GM23338 (cell line): ENCODE data around the gene RAP1GAP2. TPM values are rescaled to one million over a fixed set of nuclear protein-coding genes. Genes with fewer than 3 reads are reported as not detected.
A peak's percentile ranks its signal among the peaks of the same experiment; 100 is the strongest.

Experiments used
- ATAC-seq: fragments of 200-7000 bp; cut with Tn5 transposase; 3 replicates; pipeline ENCODE4 v1.9.1; 2020
- DNase-seq: peaks from one replicate; pipeline ENCODE4 v3.0.0-alpha.2; 2015; ENCODE audit warnings: low spot score
- H2AFZ ChIP-seq: fragments of 200-600 bp; sonication (generic); 2 replicates; pipeline ENCODE4 v1.8.0; 2016; ENCODE audit warnings: antibody characterized with exemption, mild to moderate bottlenecking, moderate library complexity
- H3F3A ChIP-seq: fragments of 200-600 bp; sonication (generic); replicated peaks from 2 replicates; pipeline ENCODE4 v1.8.0; 2017; ENCODE audit warnings: antibody characterized with exemption, mixed run types, low read depth
- H3K27ac ChIP-seq: fragments of 200-600 bp; sonication (generic); 2 replicates; pipeline ENCODE4 v1.6.1; 2016; ENCODE audit warnings: low read depth
- H3K27me3 ChIP-seq: fragments of 200-600 bp; sonication (generic); 2 replicates; pipeline ENCODE4 v1.8.0; 2016; ENCODE audit warnings: mild to moderate bottlenecking, mixed run types, moderate library complexity; ENCODE audit not compliant: insufficient read depth
- H3K36me3 ChIP-seq: fragments of 200-600 bp; sonication (generic); 2 replicates; pipeline ENCODE4 v1.8.0; 2016; ENCODE audit warnings: mild to moderate bottlenecking; ENCODE audit not compliant: insufficient read depth
- H3K4me1 ChIP-seq: fragments of 200-600 bp; sonication (generic); 2 replicates; pipeline ENCODE4 v1.8.0; 2016; ENCODE audit warnings: mild to moderate bottlenecking, moderate library complexity; ENCODE audit not compliant: insufficient read depth
- H3K4me2 ChIP-seq: fragments of 200-600 bp; sonication (generic); 2 replicates; pipeline ENCODE4 v1.7.1; 2017; ENCODE audit warnings: mixed run types
- H3K4me3 ChIP-seq: fragments of 200-600 bp; sonication (generic); 2 replicates; pipeline ENCODE4 v1.6.1; 2016; ENCODE audit warnings: mixed run types
- H3K79me2 ChIP-seq: fragments of 200-600 bp; sonication (generic); replicated peaks from 2 replicates; pipeline ENCODE4 v1.8.0; 2017; ENCODE audit warnings: mild to moderate bottlenecking; ENCODE audit not compliant: insufficient read depth
- H3K9me2 ChIP-seq: fragments of 200-600 bp; sonication (generic); 2 replicates; pipeline ENCODE4 v1.8.0; 2017; ENCODE audit not compliant: insufficient read depth
- H4K20me1 ChIP-seq: fragments of 200-600 bp; sonication (generic); replicated peaks from 2 replicates; pipeline ENCODE4 v1.8.0; 2017; ENCODE audit warnings: mild to moderate bottlenecking; ENCODE audit not compliant: insufficient read depth
- H3K27ac Mint-ChIP-seq: 2 replicates; pipeline ENCODE4 v1.8.0; 2020; ENCODE audit warnings: inconsistent platforms, mild to moderate bottlenecking, moderate library complexity, mixed read lengths
- H3K27me3 Mint-ChIP-seq: 3 replicates; pipeline ENCODE4 v1.8.0; 2022; ENCODE audit warnings: low read depth, mild to moderate bottlenecking, moderate library complexity, mixed read lengths, inconsistent platforms; ENCODE audit not compliant: insufficient read depth, poor library complexity
- H3K36me3 Mint-ChIP-seq: 3 replicates; pipeline ENCODE4 v1.8.0; 2021; ENCODE audit warnings: low read depth, mild to moderate bottlenecking, inconsistent platforms, moderate library complexity, mixed read lengths
- H3K4me1 Mint-ChIP-seq: 3 replicates; pipeline ENCODE4 v1.8.0; 2020; ENCODE audit warnings: mild to moderate bottlenecking, inconsistent platforms, mixed read lengths
- H3K4me3 Mint-ChIP-seq: 3 replicates; pipeline ENCODE4 v1.8.0; 2021; ENCODE audit warnings: moderate library complexity, mild to moderate bottlenecking, inconsistent platforms, mixed read lengths
- H3K9me3 Mint-ChIP-seq: 3 replicates; pipeline ENCODE4 v1.8.0; 2020; ENCODE audit warnings: moderate library complexity, mild to moderate bottlenecking, inconsistent platforms, mixed read lengths
- CREB1 ChIP-seq: fragments of 250-450 bp; sonication (Bioruptor Pico); IDR thresholded peaks from 2 replicates; pipeline ENCODE4 v1.5.0; 2020; ENCODE audit warnings: low read depth, mild to moderate bottlenecking, moderate library complexity
- EZH2phosphoT487 ChIP-seq: fragments of 200-600 bp; sonication (generic); IDR thresholded peaks from one replicate; pipeline ENCODE4 v1.8.1; 2018; ENCODE audit warnings: antibody characterized with exemption; ENCODE audit not compliant: unreplicated experiment
- JUNB ChIP-seq: IDR thresholded peaks from one replicate; pipeline ENCODE4 v1.6.1; 2016; ENCODE audit warnings: antibody characterized with exemption; ENCODE audit not compliant: unreplicated experiment
- NANOG ChIP-seq: IDR thresholded peaks from 2 replicates; pipeline ENCODE4 v1.6.1; 2016; ENCODE audit warnings: antibody characterized with exemption, borderline replicate concordance
- POLR2AphosphoS5 ChIP-seq: IDR thresholded peaks from 2 replicates; pipeline ENCODE4 v1.6.1; 2016; ENCODE audit warnings: antibody characterized with exemption, low read depth
- STAT1 ChIP-seq: IDR thresholded peaks from one replicate; pipeline ENCODE4 v1.6.1; 2016; ENCODE audit warnings: antibody characterized with exemption; ENCODE audit not compliant: unreplicated experiment
- ZNF114 ChIP-seq: fragments of 250-450 bp; sonication (Bioruptor Pico); IDR thresholded peaks from 2 replicates; pipeline ENCODE4 v1.5.0; 2020; ENCODE audit warnings: mild to moderate bottlenecking, moderate library complexity
- polyA plus RNA-seq: library from polyadenylated mRNA; unstranded; fragments of >200 nt; fragmentation: Nextera tagmentation; extraction: Ambion mirVana; gene quantifications from 2 replicates; pipeline ENCODE4 v1.2.1, GENCODE V29; 2016
- total RNA-seq: library from RNA; depleted of rRNA; stranded (reverse); fragments of >200 nt; shearing (Covaris generic); gene quantifications from 2 replicates; pipeline ENCODE4 v1.2.3, GENCODE V29; 2014
- TF ChIP-seq, protein P1 (sequence below): fragments of 250-450 bp; sonication (Bioruptor Pico); IDR thresholded peaks from 2 replicates; pipeline ENCODE4 v1.5.0; 2020; ENCODE audit warnings: mild to moderate bottlenecking, moderate library complexity
- TF ChIP-seq, protein P2 (sequence below): IDR thresholded peaks from 2 replicates; pipeline ENCODE4 v1.6.1; 2016; ENCODE audit warnings: antibody characterized with exemption

Gene RAP1GAP2
- total and polyA plus RNA-seq, 2 experiments from 2014 or later = 17.8 to 46.1 TPM

DNA sequence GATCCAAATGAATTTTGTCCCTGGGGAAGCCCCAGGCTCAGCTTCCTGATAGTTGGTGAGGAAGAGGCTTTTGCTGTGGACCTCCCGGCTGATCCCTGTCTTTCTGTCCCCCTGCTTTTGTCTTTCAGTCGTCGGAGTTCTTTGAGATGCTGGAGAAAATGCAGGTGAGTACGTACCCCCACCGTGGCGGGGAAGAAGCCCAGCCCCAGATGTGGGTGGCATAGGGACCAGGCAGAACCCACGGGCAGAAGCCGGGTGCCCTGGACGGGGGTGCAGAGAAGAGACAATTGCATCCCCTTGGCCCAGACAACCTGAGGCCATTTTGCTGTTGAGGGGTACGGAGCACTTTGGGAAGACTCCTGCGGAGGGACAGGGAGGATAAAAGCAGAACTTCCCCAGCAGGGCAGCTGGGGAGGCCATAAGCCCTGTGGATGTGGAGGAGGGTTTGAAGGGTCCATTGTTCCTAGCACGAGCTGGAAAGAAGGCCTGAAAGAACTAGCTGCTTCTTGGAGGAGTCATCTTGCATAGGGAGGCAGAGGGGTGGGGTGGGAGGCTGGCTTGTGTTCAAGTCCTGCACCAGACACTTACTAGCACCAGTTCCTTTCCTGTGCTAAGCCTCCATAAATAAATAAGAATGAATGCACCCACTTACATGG, 161.5 kb downstream of the RAP1GAP2 start (continued):
- TF ChIP-seq, protein P1, sequence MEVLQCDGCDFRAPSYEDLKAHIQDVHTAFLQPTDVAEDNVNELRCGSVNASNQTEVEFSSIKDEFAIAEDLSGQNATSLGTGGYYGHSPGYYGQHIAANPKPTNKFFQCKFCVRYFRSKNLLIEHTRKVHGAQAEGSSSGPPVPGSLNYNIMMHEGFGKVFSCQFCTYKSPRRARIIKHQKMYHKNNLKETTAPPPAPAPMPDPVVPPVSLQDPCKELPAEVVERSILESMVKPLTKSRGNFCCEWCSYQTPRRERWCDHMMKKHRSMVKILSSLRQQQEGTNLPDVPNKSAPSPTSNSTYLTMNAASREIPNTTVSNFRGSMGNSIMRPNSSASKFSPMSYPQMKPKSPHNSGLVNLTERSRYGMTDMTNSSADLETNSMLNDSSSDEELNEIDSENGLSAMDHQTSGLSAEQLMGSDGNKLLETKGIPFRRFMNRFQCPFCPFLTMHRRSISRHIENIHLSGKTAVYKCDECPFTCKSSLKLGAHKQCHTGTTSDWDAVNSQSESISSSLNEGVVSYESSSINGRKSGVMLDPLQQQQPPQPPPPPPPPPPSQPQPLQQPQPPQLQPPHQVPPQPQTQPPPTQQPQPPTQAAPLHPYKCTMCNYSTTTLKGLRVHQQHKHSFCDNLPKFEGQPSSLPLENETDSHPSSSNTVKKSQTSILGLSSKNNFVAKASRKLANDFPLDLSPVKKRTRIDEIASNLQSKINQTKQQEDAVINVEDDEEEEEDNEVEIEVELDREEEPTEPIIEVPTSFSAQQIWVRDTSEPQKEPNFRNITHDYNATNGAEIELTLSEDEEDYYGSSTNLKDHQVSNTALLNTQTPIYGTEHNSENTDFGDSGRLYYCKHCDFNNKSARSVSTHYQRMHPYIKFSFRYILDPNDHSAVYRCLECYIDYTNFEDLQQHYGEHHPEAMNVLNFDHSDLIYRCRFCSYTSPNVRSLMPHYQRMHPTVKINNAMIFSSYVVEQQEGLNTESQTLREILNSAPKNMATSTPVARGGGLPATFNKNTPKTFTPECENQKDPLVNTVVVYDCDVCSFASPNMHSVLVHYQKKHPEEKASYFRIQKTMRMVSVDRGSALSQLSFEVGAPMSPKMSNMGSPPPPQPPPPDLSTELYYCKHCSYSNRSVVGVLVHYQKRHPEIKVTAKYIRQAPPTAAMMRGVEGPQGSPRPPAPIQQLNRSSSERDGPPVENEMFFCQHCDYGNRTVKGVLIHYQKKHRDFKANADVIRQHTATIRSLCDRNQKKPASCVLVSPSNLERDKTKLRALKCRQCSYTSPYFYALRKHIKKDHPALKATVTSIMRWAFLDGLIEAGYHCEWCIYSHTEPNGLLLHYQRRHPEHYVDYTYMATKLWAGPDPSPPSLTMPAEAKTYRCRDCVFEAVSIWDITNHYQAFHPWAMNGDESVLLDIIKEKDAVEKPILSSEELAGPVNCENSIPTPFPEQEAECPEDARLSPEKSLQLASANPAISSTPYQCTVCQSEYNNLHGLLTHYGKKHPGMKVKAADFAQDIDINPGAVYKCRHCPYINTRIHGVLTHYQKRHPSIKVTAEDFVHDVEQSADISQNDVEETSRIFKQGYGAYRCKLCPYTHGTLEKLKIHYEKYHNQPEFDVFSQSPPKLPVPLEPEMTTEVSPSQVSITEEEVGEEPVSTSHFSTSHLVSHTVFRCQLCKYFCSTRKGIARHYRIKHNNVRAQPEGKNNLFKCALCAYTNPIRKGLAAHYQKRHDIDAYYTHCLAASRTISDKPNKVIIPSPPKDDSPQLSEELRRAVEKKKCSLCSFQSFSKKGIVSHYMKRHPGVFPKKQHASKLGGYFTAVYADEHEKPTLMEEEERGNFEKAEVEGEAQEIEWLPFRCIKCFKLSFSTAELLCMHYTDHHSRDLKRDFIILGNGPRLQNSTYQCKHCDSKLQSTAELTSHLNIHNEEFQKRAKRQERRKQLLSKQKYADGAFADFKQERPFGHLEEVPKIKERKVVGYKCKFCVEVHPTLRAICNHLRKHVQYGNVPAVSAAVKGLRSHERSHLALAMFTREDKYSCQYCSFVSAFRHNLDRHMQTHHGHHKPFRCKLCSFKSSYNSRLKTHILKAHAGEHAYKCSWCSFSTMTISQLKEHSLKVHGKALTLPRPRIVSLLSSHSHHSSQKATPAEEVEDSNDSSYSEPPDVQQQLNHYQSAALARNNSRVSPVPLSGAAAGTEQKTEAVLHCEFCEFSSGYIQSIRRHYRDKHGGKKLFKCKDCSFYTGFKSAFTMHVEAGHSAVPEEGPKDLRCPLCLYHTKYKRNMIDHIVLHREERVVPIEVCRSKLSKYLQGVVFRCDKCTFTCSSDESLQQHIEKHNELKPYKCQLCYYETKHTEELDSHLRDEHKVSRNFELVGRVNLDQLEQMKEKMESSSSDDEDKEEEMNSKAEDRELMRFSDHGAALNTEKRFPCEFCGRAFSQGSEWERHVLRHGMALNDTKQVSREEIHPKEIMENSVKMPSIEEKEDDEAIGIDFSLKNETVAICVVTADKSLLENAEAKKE (CRISPR knock-in tag) = no peak
- TF ChIP-seq, protein P2, sequence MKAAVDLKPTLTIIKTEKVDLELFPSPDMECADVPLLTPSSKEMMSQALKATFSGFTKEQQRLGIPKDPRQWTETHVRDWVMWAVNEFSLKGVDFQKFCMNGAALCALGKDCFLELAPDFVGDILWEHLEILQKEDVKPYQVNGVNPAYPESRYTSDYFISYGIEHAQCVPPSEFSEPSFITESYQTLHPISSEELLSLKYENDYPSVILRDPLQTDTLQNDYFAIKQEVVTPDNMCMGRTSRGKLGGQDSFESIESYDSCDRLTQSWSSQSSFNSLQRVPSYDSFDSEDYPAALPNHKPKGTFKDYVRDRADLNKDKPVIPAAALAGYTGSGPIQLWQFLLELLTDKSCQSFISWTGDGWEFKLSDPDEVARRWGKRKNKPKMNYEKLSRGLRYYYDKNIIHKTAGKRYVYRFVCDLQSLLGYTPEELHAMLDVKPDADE = no peak
- TF ChIP-seq NANOG (no peak), ZNF114 (no peak), CREB1 (CRISPR knock-in tag) (no peak), JUNB (no peak), EZH2phosphoT487 (no peak), POLR2AphosphoS5 (no peak)

DNA sequence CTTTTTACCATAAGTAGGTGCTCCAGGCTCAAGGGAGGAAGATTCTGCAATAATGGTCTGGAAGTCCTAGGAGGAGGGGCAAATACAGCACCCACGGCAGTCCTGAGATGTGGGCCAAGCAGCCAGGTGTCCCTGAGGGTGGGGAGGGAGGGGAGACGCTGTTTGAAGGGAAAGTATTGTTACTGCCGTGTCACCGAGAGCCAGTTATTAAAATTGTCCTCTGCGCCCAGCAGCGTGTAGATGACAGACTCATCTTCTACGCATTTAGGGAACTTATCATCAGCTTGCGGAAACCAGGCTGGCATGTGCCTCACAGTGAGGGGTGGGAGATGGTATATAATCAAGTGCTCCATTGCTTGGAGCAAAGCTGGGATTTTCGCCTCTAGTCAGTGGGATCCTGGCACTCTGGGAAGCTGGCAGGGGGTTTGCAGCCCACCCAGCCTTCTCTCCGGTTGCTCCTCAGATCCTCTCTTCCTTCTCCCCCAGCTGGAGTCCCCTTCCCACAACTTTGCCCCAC, 162.5 kb downstream of the RAP1GAP2 start:
- peak overlapping the region; percentile 85 for H3K27ac Mint-ChIP-seq
- peaks cover 40% of the 10 kb centered on the region for H3K4me1 Mint-ChIP-seq
- H4K20me1 ChIP-seq = no peaks in the 10 kb centered on the region; the same call in none of the 2 replicates
- H3K27me3 ChIP-seq = no peaks in the 10 kb centered on the region
- H2AFZ ChIP-seq = no peak overlapping the region
- no peaks in the 10 kb centered on the region for H3K36me3 ChIP-seq
- H3K27me3 Mint-ChIP-seq = peaks cover 6% of the 10 kb centered on the region
- no peaks in the 10 kb centered on the region for H3K9me2 ChIP-seq
- peaks cover 14% of the 10 kb centered on the region; the same call in 1 of the 2 replicates for H3K4me1 ChIP-seq
- no peak for DNase-seq
- 0 out of 2 replicates have a peak overlapping the region, but pooled peaks have one; percentile 74 for H3K27ac ChIP-seq
- H3K79me2 ChIP-seq = peaks cover 35% of the 10 kb centered on the region
- H3K36me3 Mint-ChIP-seq = peaks cover 5% of the 10 kb centered on the region; the same call in 1 of the 3 replicates
- no peak overlapping the region for H3K4me3 ChIP-seq
- H3K4me2 ChIP-seq = no peak overlapping the region
- H3K4me3 Mint-ChIP-seq = no peak overlapping the region
- no peaks in the 10 kb centered on the region for H3F3A ChIP-seq
- ATAC-seq = no peak
- H3K9me3 Mint-ChIP-seq = no peaks in the 10 kb centered on the region
- TF ChIP-seq NANOG = no peak
- no peak for TF ChIP-seq STAT1
